HEK293T (cell line): Measurements from ENCODE around the gene ADGRL3.

ENCODE experiments used
- CTCF ChIA-PET: fragments of 350-600 bp; formaldehyde crosslinking; extraction: SDS; loops from one replicate; lab custom pipeline; 2021; ENCODE audit warnings: antibody characterized with exemption, inconsistent platforms; lab: Yijun Ruan, JAX
- POLR2A ChIA-PET: fragments of 350-600 bp; formaldehyde crosslinking; extraction: SDS; loops from one replicate; lab custom pipeline; 2020; ENCODE audit warnings: antibody characterized with exemption, inconsistent platforms; lab: Yijun Ruan, JAX
- DNase-seq: peaks from one replicate; pipeline ENCODE4 v3.0.0; 2012; ENCODE audit warnings: mixed read lengths; ENCODE audit errors: extremely low spot score
- ARNT ChIP-seq: fragments of 450-650 bp; IDR thresholded peaks from 2 replicates; pipeline ENCODE4 v1.6.1; 2017; ENCODE audit warnings: mild to moderate bottlenecking
- BHLHE40 ChIP-seq: fragments of 450-650 bp; IDR thresholded peaks from 2 replicates; pipeline ENCODE4 v1.6.1; 2016; ENCODE audit warnings: mild to moderate bottlenecking, moderate library complexity, borderline replicate concordance
- CTBP1 ChIP-seq: fragments of 450-650 bp; IDR thresholded peaks from 2 replicates; pipeline ENCODE4 v1.6.1; 2016; ENCODE audit warnings: borderline replicate concordance
- ELF4 ChIP-seq: fragments of 450-650 bp; IDR thresholded peaks from 2 replicates; pipeline ENCODE4 v1.6.1; 2017; ENCODE audit warnings: antibody characterized with exemption
- FOXA1 ChIP-seq: fragments of 450-650 bp; IDR thresholded peaks from 2 replicates; pipeline ENCODE4 v1.6.1; 2016; ENCODE audit warnings: mild to moderate bottlenecking
- FOXK2 ChIP-seq: fragments of 450-650 bp; IDR thresholded peaks from 2 replicates; pipeline ENCODE4 v1.6.1; 2016; ENCODE audit warnings: mild to moderate bottlenecking
- FOXM1 ChIP-seq: fragments of 450-650 bp; IDR thresholded peaks from 2 replicates; pipeline ENCODE4 v1.6.1; 2017; ENCODE audit warnings: mild to moderate bottlenecking, borderline replicate concordance
- HDGF ChIP-seq: fragments of 450-650 bp; IDR thresholded peaks from 2 replicates; pipeline ENCODE4 v1.6.1; 2017; ENCODE audit warnings: antibody characterized with exemption, borderline replicate concordance
- L3MBTL2 ChIP-seq: fragments of 450-650 bp; conservative IDR thresholded peaks from 2 replicates; pipeline ENCODE4 v1.6.1; 2016; ENCODE audit warnings: mild to moderate bottlenecking
- LEF1 ChIP-seq: fragments of 450-650 bp; IDR thresholded peaks from 2 replicates; pipeline ENCODE4 v1.6.1; 2017; ENCODE audit warnings: mild to moderate bottlenecking, borderline replicate concordance
- NFRKB ChIP-seq: fragments of 450-650 bp; IDR thresholded peaks from 2 replicates; pipeline ENCODE4 v1.6.1; 2016; ENCODE audit warnings: mild to moderate bottlenecking, moderate library complexity
- PKNOX1 ChIP-seq: fragments of 450-650 bp; IDR thresholded peaks from 2 replicates; pipeline ENCODE4 v1.6.1; 2016
- SP1 ChIP-seq: fragments of 450-650 bp; IDR thresholded peaks from 2 replicates; pipeline ENCODE4 v1.6.1; 2017
- SUZ12 ChIP-seq: fragments of 450-650 bp; IDR thresholded peaks from 2 replicates; pipeline ENCODE4 v1.6.1; 2016; ENCODE audit warnings: mild to moderate bottlenecking
- TARDBP ChIP-seq: fragments of 450-650 bp; IDR thresholded peaks from 2 replicates; pipeline ENCODE4 v1.6.1; 2016
- ZNF384 ChIP-seq: fragments of 450-650 bp; IDR thresholded peaks from 2 replicates; pipeline ENCODE4 v1.6.1; 2016

The ADGRL3 gene

GRCh38 chr4:62070291-62070852 is 870.2 kb downstream of the ADGRL3 start:
- ChIA-PET CTCF (no interaction called here), POLR2A (no interaction called here)
- no peak for DNase-seq
- TF ChIP-seq ELF4, result no peak
- no peak for TF ChIP-seq ZNF384
- no peak for TF ChIP-seq TARDBP
- no peak for TF ChIP-seq FOXM1
- no peak for TF ChIP-seq LEF1
- TF ChIP-seq NFRKB, result no peak
- no peak for TF ChIP-seq FOXA1
- no peak for TF ChIP-seq BHLHE40
- TF ChIP-seq SP1, result no peak
- no peak for TF ChIP-seq HDGF
- no peak for TF ChIP-seq PKNOX1
- TF ChIP-seq CTBP1, result no peak
- no peak for TF ChIP-seq ARNT
- no peak for TF ChIP-seq FOXK2
- TF ChIP-seq L3MBTL2, result no peak
- TF ChIP-seq SUZ12, result no peak

GRCh38 chr4:62075089-62075488 is 875.0 kb downstream of the ADGRL3 start:
- TF ChIP-seq FOXA1, result no peak
- no peak for TF ChIP-seq ELF4
- TF ChIP-seq ZNF384, result no peak
- TF ChIP-seq TARDBP, result no peak
- no peak for TF ChIP-seq ARNT
- TF ChIP-seq FOXM1, result no peak
- no peak for TF ChIP-seq BHLHE40
- TF ChIP-seq PKNOX1, result no peak
- TF ChIP-seq NFRKB, result no peak
- no peak for TF ChIP-seq FOXK2
- no peak for TF ChIP-seq HDGF
- no peak for TF ChIP-seq SUZ12
- TF ChIP-seq L3MBTL2, result no peak
- TF ChIP-seq SP1, result no peak
- TF ChIP-seq CTBP1, result no peak
- no peak for TF ChIP-seq LEF1

GRCh38 chr4:62075521-62075920 is 875.4 kb downstream of the ADGRL3 start:
- DNase-seq, result no peak
- TF ChIP-seq BHLHE40 (no peak), HDGF (no peak), TARDBP (no peak), NFRKB (no peak), ELF4 (no peak), ZNF384 (no peak)
- ChIA-PET POLR2A (no interaction called here), CTCF (no interaction called here)

More at GRCh38 chr4:62075089-62075488, 875.0 kb downstream of the ADGRL3 start:
- ChIA-PET CTCF (no interaction called here), POLR2A (no interaction called here)
- DNase-seq, result no peak

GRCh38 chr4:62077406-62077805 is 877.3 kb downstream of the ADGRL3 start:
- ChIA-PET CTCF (no interaction called here), POLR2A (no interaction called here)
- TF ChIP-seq HDGF, result no peak
- TF ChIP-seq FOXA1, result no peak
- TF ChIP-seq SP1, result no peak
- no peak for TF ChIP-seq L3MBTL2
- DNase-seq, result no peak

GRCh38 chr4:62080431-62080830 is 880.3 kb downstream of the ADGRL3 start:
- TF ChIP-seq SUZ12, result no peak
- TF ChIP-seq ELF4, result no peak
- TF ChIP-seq ARNT, result no peak
- TF ChIP-seq CTBP1, result no peak
- no peak for TF ChIP-seq FOXK2
- no peak for TF ChIP-seq TARDBP
- TF ChIP-seq NFRKB, result no peak
- no peak for TF ChIP-seq L3MBTL2
- no peak for TF ChIP-seq FOXA1
- ChIA-PET CTCF (no interaction called here), POLR2A (no interaction called here)
- DNase-seq, result no peak

GRCh38 chr4:62087706-62088105 is 887.6 kb downstream of the ADGRL3 start:
- ChIA-PET CTCF (no interaction called here), POLR2A (no interaction called here)
- no peak for DNase-seq
- TF ChIP-seq L3MBTL2 (no peak), HDGF (no peak), NFRKB (no peak), FOXK2 (no peak), PKNOX1 (no peak), BHLHE40 (no peak), FOXA1 (no peak), TARDBP (no peak), ARNT (no peak), CTBP1 (no peak), SUZ12 (no peak), SP1 (no peak), ZNF384 (no peak), ELF4 (no peak), FOXM1 (no peak)

GRCh38 chr4:62093735-62094134 is 893.6 kb downstream of the ADGRL3 start:
- DNase-seq, result no peak
- POLR2A ChIA-PET, result no interaction called here
- TF ChIP-seq SUZ12 (no peak), FOXM1 (no peak), CTBP1 (no peak), HDGF (no peak), LEF1 (no peak), TARDBP (no peak), L3MBTL2 (no peak), FOXA1 (no peak)
- CTCF ChIA-PET, result no interaction called here
